K562 (cell line): Measurements from ENCODE around the gene AQP2. TPM values are rescaled to one million over a fixed set of nuclear protein-coding genes. Genes with fewer than 3 reads are reported as not detected.

ENCODE experiments used
- ATAC-seq: fragments of 200-7000 bp; cut with Tn5 transposase; 3 replicates; pipeline ENCODE4 v1.9.1; 2020; ENCODE audit warnings: moderate library complexity
- BruUV-seq: library from RNA; stranded (reverse); fragments of 400-500 nt; replicated peaks from 2 replicates; lab custom pipeline; 2021; lab: Mats Ljungman, UMichigan
- CTCF ChIA-PET: fragments of 300-600 bp; formaldehyde crosslinking; extraction: SDS; loops from one replicate; lab custom pipeline; 2021; ENCODE audit warnings: low intra/inter-chr PET ratio; lab: Yijun Ruan, JAX
- POLR2A ChIA-PET: fragments of 300-600, 350-650 bp; sonication (Branson Sonifier 250); formaldehyde crosslinking; extraction: SDS; loops from one replicate; lab custom pipeline; 2021; ENCODE audit warnings: antibody characterized with exemption, inconsistent platforms; lab: Yijun Ruan, JAX
- DNase-seq, 4 experiments: peaks; one replicate each; pipeline versions ENCODE4 v3.0.0 to v3.0.0-alpha.2; 2011 to 2018; ENCODE audit warnings: low spot score in 3 of 4, mixed read lengths in 3 of 4; ENCODE audit errors: extremely low read depth in 1 of 4
- FAIRE-seq: peaks from 2 replicates; lab custom pipeline; 2011; peaks lifted over from hg19 to GRCh38; lab: Jason Lieb, UNC
- H2AFZ ChIP-seq: 2 replicates; pipeline ENCODE4 v1.6.0; 2011; ENCODE audit warnings: low read depth, low read length, control low read depth, inconsistent platforms
- H3K27ac ChIP-seq: fragments of 200-600 bp; 3 replicates; pipeline ENCODE4 v1.8.0; 2011; ENCODE audit warnings: low read depth, mild to moderate bottlenecking, control low read depth, inconsistent platforms, low read length, moderate library complexity, mixed read lengths; ENCODE audit errors: extremely low read depth
- H3K27me3 ChIP-seq, 2 experiments: fragments of 300-600 bp in 1 of 2; 2 replicates in 1 of 2; 3 replicates in 1 of 2; pipeline versions ENCODE4 v1.6.0 to v1.8.0; 2011; ENCODE audit warnings: inconsistent platforms in 2 of 2, low read length in 2 of 2, mild to moderate bottlenecking in 1 of 2, mixed read lengths in 1 of 2, moderate library complexity in 1 of 2; ENCODE audit not compliant: control insufficient read depth in 2 of 2, insufficient read depth in 2 of 2
- H3K36me3 ChIP-seq: fragments of 300-600 bp; 3 replicates; pipeline ENCODE4 v1.8.0; 2011; ENCODE audit warnings: mild to moderate bottlenecking, low read length, inconsistent platforms; ENCODE audit not compliant: control insufficient read depth, insufficient read depth
- H3K4me1 ChIP-seq, 2 experiments: fragments of 200-600 bp in 1 of 2; replicated peaks in 1 of 2; 2 replicates in 1 of 2; 3 replicates in 1 of 2; pipeline versions ENCODE4 v1.5.1 to v1.8.0; 2011; ENCODE audit warnings: inconsistent platforms in 2 of 2, low read length in 2 of 2, mild to moderate bottlenecking in 1 of 2, mixed read lengths in 1 of 2, moderate library complexity in 1 of 2; ENCODE audit not compliant: control insufficient read depth in 2 of 2, insufficient read depth in 2 of 2
- H3K4me2 ChIP-seq: 2 replicates; pipeline ENCODE4 v1.6.1; 2011; ENCODE audit warnings: low read length, control low read depth, inconsistent platforms, mixed read lengths; ENCODE audit not compliant: insufficient read depth
- H3K4me3 ChIP-seq: fragments of 200-600 bp; sonication (generic), shearing (Covaris generic); 2 replicates; pipeline ENCODE4 v1.5.1; 2016; ENCODE audit warnings: control low read depth, inconsistent platforms
- H3K79me2 ChIP-seq: fragments of 200-600 bp; 3 replicates; pipeline ENCODE4 v1.8.0; 2011; ENCODE audit warnings: low read length, inconsistent platforms; ENCODE audit not compliant: control insufficient read depth, insufficient read depth
- H3K9ac ChIP-seq, 2 experiments: 2 replicates each; pipeline versions ENCODE4 v1.6.0 to v1.6.1; 2011; ENCODE audit warnings: low read depth in 2 of 2, low read length in 2 of 2, control low read depth in 1 of 2, inconsistent platforms in 1 of 2, mild to moderate bottlenecking in 1 of 2, mixed read lengths in 1 of 2; ENCODE audit not compliant: insufficient read depth in 1 of 2
- H3K9me1 ChIP-seq: one replicate; pipeline ENCODE4 v1.6.0; 2011; ENCODE audit warnings: inconsistent platforms, mild to moderate bottlenecking, low read length, moderate library complexity; ENCODE audit not compliant: control insufficient read depth, insufficient read depth
- H3K9me3 ChIP-seq: replicated peaks from 2 replicates; pipeline ENCODE4 v1.5.1; 2011; ENCODE audit warnings: low read depth, low read length, inconsistent platforms; ENCODE audit not compliant: control insufficient read depth, insufficient read depth
- H4K20me1 ChIP-seq: replicated peaks from 2 replicates; pipeline ENCODE4 v1.6.1; 2011; ENCODE audit warnings: low read length, inconsistent platforms, mixed read lengths; ENCODE audit not compliant: control insufficient read depth, insufficient read depth
- ATF1 ChIP-seq, 2 experiments: fragments of 450-650 bp in 1 of 2; IDR thresholded peaks; 2 replicates each; pipeline ENCODE4 v1.6.1; 2016; ENCODE audit warnings: missing compliant biosample characterization in 1 of 2, missing genetic modification characterization in 1 of 2
- CC2D1A ChIP-seq: fragments of 450-650 bp; IDR thresholded peaks from 2 replicates; pipeline ENCODE4 v1.6.1; 2017; ENCODE audit warnings: mild to moderate bottlenecking
- EGR1 ChIP-seq: fragments of 450-650 bp; conservative IDR thresholded peaks from 2 replicates; pipeline ENCODE4 v1.6.1; 2017; ENCODE audit warnings: mild to moderate bottlenecking
- FIP1L1 ChIP-seq: fragments of 200-400 bp; formaldehyde crosslinking; IDR thresholded peaks from 2 replicates; pipeline ENCODE4 v1.6.1; 2018; ENCODE audit warnings: mild to moderate bottlenecking, low read depth, low read length; ENCODE audit not compliant: poor library complexity, severe bottlenecking
- RHOXF2B ChIP-seq: fragments of 250-450 bp; sonication (Bioruptor Pico); conservative IDR thresholded peaks from 2 replicates; pipeline ENCODE4 v1.5.1; 2021
- XRCC4 ChIP-seq: IDR thresholded peaks from one replicate; pipeline ENCODE4 v1.6.1; 2011; ENCODE audit not compliant: insufficient read depth, insufficient read length; ENCODE audit errors: extremely low read depth
- ZFP36 ChIP-seq: fragments of 150-350 bp; IDR thresholded peaks from 2 replicates; pipeline ENCODE4 v1.6.1; 2018; ENCODE audit warnings: low read length, low read depth; ENCODE audit not compliant: partially characterized antibody
- ZNF239 ChIP-seq: fragments of 250-450 bp; sonication (Bioruptor Pico); IDR thresholded peaks from 2 replicates; pipeline ENCODE4 v1.4.0; 2020; ENCODE audit warnings: mild to moderate bottlenecking
- WGBS: fragments of 100-300 bp; shearing (Covaris generic); methylation state at CpG from one replicate; pipeline ENCODE4 v1.1.6; 2016; ENCODE audit warnings: low coverage, mixed read lengths; ENCODE audit not compliant: insufficient coverage; ENCODE audit errors: missing lambda C conversion rate; 5-methylcytosine and 5-hydroxymethylcytosine counted together
- in situ Hi-C: fragments of 300-500 bp; cut with MboI; formaldehyde crosslinking; loops from 4 replicates; pipeline ENCODE4 v1.15.0; 2018; ENCODE audit warnings: inconsistent platforms, mixed read lengths
- intact Hi-C: fragments of 100-400 bp; cut with micrococcal nuclease; formaldehyde crosslinking; loops from 2 replicates; pipeline ENCODE4 v1.14.2; 2022
- polyA plus RNA-seq, 8 experiments: library from polyadenylated mRNA; depleted of rRNA in 4 of 8; stranded (reverse) in 5 of 8; unstranded in 3 of 8; fragments of >200 nt; fragmentation: Nextera tagmentation in 2 of 8; fragmentation: Illumina TruSeq in 1 of 8; extraction: Ambion mirVana in 2 of 8; extraction: Trizol in 1 of 8; gene quantifications; 2 replicates each; pipeline versions ENCODE4 v1.2.1 to v1.2.3, GENCODE V29; 2011 to 2014; ENCODE audit warnings: inconsistent platforms in 1 of 8, missing spikeins in 1 of 8
- total RNA-seq, 7 experiments: library from RNA; depleted of rRNA in 6 of 7; stranded (reverse); fragments of >200 nt in 6 of 7; fragmentation: Illumina TruSeq in 2 of 7; extraction: Trizol in 2 of 7; gene quantifications; 2 replicates each; pipeline versions ENCODE4 v1.2.1 to v1.2.3, GENCODE V29; 2011 to 2021; ENCODE audit warnings: low replicate concordance in 1 of 7
- TF ChIP-seq, protein P1 (sequence below): sonication (generic); formaldehyde crosslinking; IDR thresholded peaks from 2 replicates; pipeline ENCODE4 v1.8.0; 2023; ENCODE audit warnings: missing genetic modification reagents, mild to moderate bottlenecking, borderline replicate concordance
- TF ChIP-seq, protein P2 (sequence below): fragments of 250-450 bp; sonication (Bioruptor Pico); IDR thresholded peaks from 2 replicates; pipeline ENCODE4 v1.8.0; 2021; ENCODE audit warnings: moderate library complexity, mild to moderate bottlenecking, inconsistent platforms

The AQP2 gene
- total and polyA plus RNA-seq, 9 of the 15 experiments (the other 6 are each of a cell fraction or from before 2014, with no cell fraction given) = not detected

DNA sequence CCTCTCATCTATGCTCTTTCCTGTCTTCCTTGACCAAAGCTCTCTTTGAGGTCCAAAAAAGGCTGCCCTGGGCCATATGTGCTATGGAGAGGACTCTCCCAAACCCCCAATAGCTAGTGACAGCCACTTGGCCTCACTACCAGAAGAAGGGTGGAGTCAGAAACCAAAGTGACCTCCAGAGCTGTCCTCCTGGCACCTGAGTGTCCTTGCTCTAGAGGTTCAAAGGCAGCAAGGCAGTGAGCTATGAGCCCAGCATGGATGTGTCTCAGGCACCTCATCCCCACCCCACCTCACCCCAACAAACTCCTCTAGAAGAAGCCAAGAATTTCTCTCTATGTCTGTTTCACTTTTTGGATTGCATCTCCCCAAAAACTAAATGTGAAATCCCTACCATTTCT is 7.0 kb downstream of the AQP2 start (continued):
- TF ChIP-seq, protein P1, sequence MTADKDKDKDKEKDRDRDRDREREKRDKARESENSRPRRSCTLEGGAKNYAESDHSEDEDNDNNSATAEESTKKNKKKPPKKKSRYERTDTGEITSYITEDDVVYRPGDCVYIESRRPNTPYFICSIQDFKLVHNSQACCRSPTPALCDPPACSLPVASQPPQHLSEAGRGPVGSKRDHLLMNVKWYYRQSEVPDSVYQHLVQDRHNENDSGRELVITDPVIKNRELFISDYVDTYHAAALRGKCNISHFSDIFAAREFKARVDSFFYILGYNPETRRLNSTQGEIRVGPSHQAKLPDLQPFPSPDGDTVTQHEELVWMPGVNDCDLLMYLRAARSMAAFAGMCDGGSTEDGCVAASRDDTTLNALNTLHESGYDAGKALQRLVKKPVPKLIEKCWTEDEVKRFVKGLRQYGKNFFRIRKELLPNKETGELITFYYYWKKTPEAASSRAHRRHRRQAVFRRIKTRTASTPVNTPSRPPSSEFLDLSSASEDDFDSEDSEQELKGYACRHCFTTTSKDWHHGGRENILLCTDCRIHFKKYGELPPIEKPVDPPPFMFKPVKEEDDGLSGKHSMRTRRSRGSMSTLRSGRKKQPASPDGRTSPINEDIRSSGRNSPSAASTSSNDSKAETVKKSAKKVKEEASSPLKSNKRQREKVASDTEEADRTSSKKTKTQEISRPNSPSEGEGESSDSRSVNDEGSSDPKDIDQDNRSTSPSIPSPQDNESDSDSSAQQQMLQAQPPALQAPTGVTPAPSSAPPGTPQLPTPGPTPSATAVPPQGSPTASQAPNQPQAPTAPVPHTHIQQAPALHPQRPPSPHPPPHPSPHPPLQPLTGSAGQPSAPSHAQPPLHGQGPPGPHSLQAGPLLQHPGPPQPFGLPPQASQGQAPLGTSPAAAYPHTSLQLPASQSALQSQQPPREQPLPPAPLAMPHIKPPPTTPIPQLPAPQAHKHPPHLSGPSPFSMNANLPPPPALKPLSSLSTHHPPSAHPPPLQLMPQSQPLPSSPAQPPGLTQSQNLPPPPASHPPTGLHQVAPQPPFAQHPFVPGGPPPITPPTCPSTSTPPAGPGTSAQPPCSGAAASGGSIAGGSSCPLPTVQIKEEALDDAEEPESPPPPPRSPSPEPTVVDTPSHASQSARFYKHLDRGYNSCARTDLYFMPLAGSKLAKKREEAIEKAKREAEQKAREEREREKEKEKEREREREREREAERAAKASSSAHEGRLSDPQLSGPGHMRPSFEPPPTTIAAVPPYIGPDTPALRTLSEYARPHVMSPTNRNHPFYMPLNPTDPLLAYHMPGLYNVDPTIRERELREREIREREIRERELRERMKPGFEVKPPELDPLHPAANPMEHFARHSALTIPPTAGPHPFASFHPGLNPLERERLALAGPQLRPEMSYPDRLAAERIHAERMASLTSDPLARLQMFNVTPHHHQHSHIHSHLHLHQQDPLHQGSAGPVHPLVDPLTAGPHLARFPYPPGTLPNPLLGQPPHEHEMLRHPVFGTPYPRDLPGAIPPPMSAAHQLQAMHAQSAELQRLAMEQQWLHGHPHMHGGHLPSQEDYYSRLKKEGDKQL = no peak
- TF ChIP-seq, all 486 proteins: peak for 0

DNA sequence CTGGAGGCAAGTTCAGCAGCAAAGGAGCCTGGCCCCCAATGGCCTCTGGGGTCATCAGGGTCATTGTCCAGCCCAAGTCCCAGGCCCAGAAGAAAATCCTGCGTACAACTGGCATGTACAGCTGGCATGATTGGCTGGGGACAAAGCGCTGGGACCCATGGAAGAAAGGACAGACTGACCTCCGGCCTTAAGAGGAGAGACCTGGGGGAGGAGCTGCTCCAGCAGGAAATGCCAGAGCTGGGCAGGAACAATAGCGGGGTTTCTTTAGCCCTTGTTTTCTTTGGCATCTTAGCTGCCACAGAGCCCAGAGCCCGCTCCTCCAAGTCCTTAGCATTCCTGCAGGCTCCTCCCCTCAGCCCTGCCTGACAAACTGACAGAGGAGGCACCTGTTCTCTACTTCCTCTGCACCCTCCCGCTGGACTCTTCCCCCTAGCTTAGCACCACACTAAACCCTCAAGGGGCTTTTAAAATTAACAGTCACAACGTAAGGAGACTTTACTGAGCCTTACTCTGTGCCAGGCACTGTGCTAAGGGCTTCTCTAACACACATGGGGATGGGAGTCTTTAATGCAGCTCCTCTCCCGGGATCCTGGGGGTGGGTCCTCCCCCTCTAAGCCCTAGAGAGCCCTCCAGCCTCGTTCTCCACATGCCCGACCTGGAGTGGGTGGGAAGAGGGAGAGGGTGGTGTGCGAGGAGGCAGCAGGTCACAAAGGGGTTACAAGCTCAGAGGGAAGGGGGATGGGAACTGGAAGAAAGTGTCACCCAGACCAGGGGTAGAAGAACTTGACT is 9.3 kb downstream of the AQP2 start:
- no peak for ATAC-seq
- ChIA-PET POLR2A (interaction anchor here (0.8 to 1.2 kb wide), 2 partner anchors 14 to 32 kb away, joined by 3 to 5 read pairs; no protein-coding TSS in a partner anchor), CTCF (no interaction called here)
- H3K4me2 ChIP-seq = no peak overlapping the region
- no peaks in the 10 kb centered on the region for H3K9me3 ChIP-seq
- peaks cover 6 to 53% of the 10 kb centered on the region in 2 experiments; a peak in 4 of 5 replicates for H3K27me3 ChIP-seq
- 0 out of 4 replicates have a peak overlapping the region, but pooled peaks of 1 of the 2 experiments have one; percentile 13 for H3K9ac ChIP-seq
- TF ChIP-seq FIP1L1 (no peak), ZFP36 (no peak), EGR1 (no peak), ZNF239 (CRISPR knock-in tag) (no peak), ATF1 (CRISPR knock-in tag; IDR thresholded peaks at IDR 0.05) (no peak), ATF1 (tag; IDR thresholded peaks at IDR 0.05) (no peak), XRCC4 (no peak), CC2D1A (no peak), RHOXF2B (no peak)
- TF ChIP-seq, protein P2, sequence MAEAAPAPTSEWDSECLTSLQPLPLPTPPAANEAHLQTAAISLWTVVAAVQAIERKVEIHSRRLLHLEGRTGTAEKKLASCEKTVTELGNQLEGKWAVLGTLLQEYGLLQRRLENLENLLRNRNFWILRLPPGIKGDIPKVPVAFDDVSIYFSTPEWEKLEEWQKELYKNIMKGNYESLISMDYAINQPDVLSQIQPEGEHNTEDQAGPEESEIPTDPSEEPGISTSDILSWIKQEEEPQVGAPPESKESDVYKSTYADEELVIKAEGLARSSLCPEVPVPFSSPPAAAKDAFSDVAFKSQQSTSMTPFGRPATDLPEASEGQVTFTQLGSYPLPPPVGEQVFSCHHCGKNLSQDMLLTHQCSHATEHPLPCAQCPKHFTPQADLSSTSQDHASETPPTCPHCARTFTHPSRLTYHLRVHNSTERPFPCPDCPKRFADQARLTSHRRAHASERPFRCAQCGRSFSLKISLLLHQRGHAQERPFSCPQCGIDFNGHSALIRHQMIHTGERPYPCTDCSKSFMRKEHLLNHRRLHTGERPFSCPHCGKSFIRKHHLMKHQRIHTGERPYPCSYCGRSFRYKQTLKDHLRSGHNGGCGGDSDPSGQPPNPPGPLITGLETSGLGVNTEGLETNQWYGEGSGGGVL (CRISPR knock-in tag) = no peak
- H3K27ac ChIP-seq = no peak overlapping the region
- FAIRE-seq = no peak
- intact Hi-C loops = no loop called here
- no peaks in the 10 kb centered on the region for H3K9me1 ChIP-seq
- H3K36me3 ChIP-seq = no peaks in the 10 kb centered on the region
- no peak overlapping the region for H3K4me3 ChIP-seq
- in situ Hi-C loops = loop anchor here (5.0 kb wide), 1 partner anchor 93 kb away; no protein-coding TSS in a partner anchor
- H2AFZ ChIP-seq = no peak overlapping the region
- no TSS peak for BruUV-seq
- WGBS = 6% methylated on average over 9 of the region's 11 CpGs
- peaks cover 0 to 20% of the 10 kb centered on the region in 2 experiments; a peak in 1 of 5 replicates for H3K4me1 ChIP-seq
- no peaks in the 10 kb centered on the region for H3K79me2 ChIP-seq
- DNase-seq = no peak
- no peaks in the 10 kb centered on the region for H4K20me1 ChIP-seq
